TTC549 (cell line): ENCODE data around the gene CSNK2A3.
"Not testable (repeated sequence)": the region's sequence is repeated elsewhere in the genome, so short reads cannot be mapped to it uniquely, and the experiment has no call there.

ENCODE experiments used
- FAIRE-seq: peaks from 2 replicates; lab custom pipeline; 2012; peaks lifted over from hg19 to GRCh38; lab: Jason Lieb, UNC

Gene CSNK2A3

GRCh38 chr11:11352878-11353277 is at the start of gene CSNK2A3:
TSS of gene CSNK2A3 (minus strand) at chr11:11353250. CDS start at chr11:11353119, 131 bp downstream.
- not testable (repeated sequence) for FAIRE-seq

DNA sequence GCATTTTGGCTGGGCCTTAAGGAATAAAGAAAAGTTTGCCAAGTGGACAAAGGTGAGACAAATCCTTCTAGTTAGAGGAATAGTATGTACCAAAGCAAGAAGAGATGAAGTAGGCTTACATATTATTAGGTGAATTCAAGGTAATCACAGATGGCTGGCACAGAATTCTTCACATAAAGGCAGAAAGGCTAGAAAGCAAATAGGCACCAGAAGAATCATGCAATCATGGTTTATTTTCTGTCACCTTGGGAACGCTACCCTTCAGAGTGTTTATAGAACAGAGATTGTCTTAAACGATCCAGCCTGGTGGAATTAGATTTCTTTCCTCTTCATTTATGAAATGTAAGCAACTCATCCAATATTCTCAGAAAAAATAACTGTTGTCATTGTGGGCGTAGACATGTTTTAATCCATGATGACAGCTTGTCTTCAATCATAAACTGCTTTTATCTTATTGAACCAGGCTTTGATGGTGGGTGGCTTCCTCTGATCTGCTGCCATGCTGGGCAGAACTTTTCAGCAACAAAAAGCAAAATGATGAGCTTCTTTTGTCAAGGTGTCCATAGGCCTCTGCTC is 49.0 kb upstream of the CSNK2A3 start:
- no peak for FAIRE-seq

- FAIRE-seq, result no peak
These were observed 47.7 kb upstream of the CSNK2A3 start for GRCh38 chr11:11400635-11401232.

- no peak for FAIRE-seq
These were observed 47.1 kb upstream of the CSNK2A3 start for GRCh38 chr11:11400121-11400520.

GRCh38 chr11:11397781-11398180 is 44.7 kb upstream of the CSNK2A3 start:
- no peak for FAIRE-seq

GRCh38 chr11:11397036-11397415 is 44.0 kb upstream of the CSNK2A3 start:
- no peak for FAIRE-seq

- FAIRE-seq, result no peak
These were observed 43.4 kb upstream of the CSNK2A3 start for GRCh38 chr11:11396301-11397035.

DNA sequence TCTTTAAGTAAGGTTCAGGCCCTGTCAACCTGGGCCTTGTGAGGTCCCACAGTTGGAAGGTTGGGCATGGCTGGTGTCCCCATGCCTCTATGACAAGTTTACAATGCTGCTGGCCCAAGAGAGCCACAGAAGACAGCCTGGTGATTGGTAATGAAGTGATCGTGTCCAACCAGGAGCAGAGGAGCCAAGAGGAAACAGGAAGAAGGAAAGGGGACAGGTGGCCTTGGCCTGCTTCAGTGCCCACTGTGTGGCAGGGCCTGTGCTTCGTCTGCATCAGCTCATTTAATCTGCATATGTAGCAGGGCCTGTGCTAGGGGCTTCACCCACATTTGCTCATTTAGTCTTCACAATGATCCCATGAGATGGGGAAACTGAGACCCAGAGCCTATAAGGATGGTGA is 42.1 kb upstream of the CSNK2A3 start:
- no peak for FAIRE-seq

DNA sequence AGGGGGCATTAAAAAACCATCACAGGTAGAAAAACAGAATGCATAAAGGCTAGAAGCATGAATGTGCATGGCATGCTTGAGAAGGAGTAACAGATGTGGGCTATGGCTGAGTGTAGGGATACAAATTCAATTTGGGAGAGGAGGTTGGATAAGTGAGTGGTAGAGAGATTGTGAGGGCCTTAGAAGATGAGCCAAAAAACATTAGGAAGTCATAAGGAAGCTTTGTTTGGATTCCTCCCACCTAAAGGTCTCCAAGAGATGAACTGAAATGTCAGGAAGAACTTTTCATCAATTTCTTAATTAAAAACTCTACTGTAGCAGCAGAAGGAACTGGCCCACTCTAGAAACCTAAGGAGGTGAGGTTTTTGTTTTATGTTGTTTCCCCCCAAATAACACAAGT is 41.2 kb upstream of the CSNK2A3 start:
- FAIRE-seq, result no peak

GRCh38 chr11:11391796-11392463 is 38.9 kb upstream of the CSNK2A3 start:
- FAIRE-seq, result no peak

DNA sequence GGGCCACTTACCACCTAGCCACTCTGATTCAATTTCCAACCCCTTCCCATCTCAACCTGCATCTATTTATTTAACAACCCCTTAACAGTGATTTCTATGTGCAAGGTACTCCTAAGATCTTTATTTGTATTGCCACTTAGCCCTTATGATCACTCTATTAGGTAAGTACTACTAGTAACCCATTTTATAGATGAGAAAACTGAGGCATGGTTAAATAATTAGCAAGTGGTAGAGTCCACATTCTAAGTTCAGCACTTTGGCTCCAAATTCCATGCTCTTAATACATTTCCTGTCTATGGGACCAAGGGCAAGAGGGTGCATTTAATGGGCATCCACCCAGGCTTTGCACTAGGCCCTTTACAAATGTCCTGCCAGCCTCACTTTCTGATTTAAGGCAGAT is 38.1 kb upstream of the CSNK2A3 start:
- FAIRE-seq, result no peak

GRCh38 chr11:11390068-11390771 is 37.2 kb upstream of the CSNK2A3 start:
- FAIRE-seq, result no peak

DNA sequence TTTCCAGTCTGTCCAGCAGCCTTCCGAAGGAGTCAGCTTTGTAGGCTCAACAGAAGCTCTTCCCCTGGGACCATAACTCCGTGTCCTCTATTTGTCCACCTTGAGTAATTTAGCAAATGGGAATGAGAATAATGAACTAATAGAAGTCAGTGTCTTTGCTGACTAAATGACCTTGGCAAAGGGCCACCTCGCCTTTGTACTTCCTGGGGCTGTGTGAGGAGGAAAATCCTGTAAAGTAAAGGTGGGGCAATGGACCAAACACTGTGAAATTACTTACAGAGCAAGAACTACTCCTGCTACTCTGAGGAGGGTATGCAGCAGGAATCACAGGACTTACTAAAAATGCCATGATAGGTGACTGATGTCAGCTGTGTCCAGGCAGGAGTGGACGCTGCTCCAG is 36.2 kb upstream of the CSNK2A3 start:
- FAIRE-seq, result no peak

GRCh38 chr11:11387622-11388305 is 34.7 kb upstream of the CSNK2A3 start:
- FAIRE-seq, result no peak

DNA sequence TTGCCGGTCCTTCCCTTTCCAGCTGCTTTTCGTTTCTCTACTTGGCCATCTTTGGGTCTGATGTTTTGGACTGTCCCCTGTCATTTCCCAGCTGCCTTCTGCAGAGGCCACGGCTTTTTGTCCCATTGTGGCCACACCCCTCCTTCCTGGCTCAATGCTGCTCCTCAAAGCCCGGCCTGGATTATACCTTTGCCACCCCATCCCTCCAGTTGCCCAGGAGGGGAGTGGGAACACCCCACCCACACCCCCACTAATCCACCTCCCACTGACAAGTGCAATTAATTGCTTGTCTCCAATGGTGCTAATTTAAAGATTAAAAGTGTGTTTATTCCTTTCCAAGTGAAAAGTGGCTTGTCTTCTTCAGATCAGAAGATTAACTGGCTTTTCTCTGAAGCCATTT is 34.2 kb upstream of the CSNK2A3 start:
- FAIRE-seq, result no peak

GRCh38 chr11:11384829-11385228 is 31.8 kb upstream of the CSNK2A3 start:
- no peak for FAIRE-seq

DNA sequence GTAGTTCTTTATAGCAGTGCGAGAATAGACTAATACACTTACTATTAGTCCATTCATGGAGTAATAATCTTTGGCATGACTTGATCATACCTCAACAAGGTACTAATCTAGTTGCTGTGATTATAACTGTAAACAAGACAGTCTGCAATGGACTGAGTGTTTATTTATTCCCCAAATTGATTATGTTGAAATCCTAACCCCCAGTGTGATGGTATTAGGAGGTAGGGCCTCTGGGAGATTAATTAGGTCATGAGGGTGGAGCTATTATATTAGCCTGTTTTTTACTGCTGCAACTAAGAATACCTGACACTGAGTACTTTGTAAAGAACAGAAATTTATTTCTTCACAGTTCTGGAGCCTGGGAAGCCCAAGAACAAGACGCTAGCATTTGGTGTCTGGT is 30.9 kb upstream of the CSNK2A3 start:
- no peak for FAIRE-seq

GRCh38 chr11:11382858-11383532 is 29.9 kb upstream of the CSNK2A3 start:
- FAIRE-seq, result no peak

GRCh38 chr11:11381471-11382105 is 28.5 kb upstream of the CSNK2A3 start:
- FAIRE-seq, result no peak

DNA sequence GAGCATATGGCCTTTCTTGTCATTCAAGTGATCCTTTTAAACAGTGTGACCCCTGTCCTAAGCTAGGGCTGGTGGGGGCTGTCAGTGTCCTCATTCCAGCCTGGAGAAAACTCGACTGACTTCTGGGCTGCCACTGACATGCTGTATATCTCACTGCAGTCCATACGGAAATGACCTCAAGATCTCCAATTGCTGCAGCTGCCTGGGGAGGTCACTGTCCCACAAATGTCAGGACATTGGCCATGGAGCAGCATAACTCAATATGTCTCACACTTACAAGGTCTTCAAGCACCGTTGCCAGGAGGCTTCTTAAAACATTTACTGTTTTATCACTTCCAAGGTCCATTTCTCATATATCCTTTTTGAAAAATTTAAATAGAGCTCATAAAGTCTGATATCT is 27.8 kb upstream of the CSNK2A3 start:
- no peak for FAIRE-seq

GRCh38 chr11:11380340-11380739 is 27.3 kb upstream of the CSNK2A3 start:
- no peak for FAIRE-seq
